ENCODE data around the gene AHDC1.

The AHDC1 gene

GRCh38 chr1:27557596-27558340 is 46.2 kb downstream of the AHDC1 start:
- ATAC-seq = no peak; the same call in 2 of the 3 replicates
- no peak for TF ChIP-seq ZNF8 (CRISPR knock-in tag; IDR thresholded peaks at IDR 0.05)
- no peak for TF ChIP-seq RARB (CRISPR knock-in tag; IDR thresholded peaks at IDR 0.05)
- TF ChIP-seq CSDC2 (CRISPR knock-in tag; IDR thresholded peaks at IDR 0.05) = no peak
- no peak for TF ChIP-seq ZFP3 (CRISPR knock-in tag; IDR thresholded peaks at IDR 0.05)
- TF ChIP-seq ZNF70 (CRISPR knock-in tag; IDR thresholded peaks at IDR 0.05) = no peak
- no peak for TF ChIP-seq BACH2 (CRISPR knock-in tag; IDR thresholded peaks at IDR 0.05; ENCODE audit: borderline replicate concordance)
- TF ChIP-seq TOX (CRISPR knock-in tag; IDR thresholded peaks at IDR 0.05; ENCODE audit: borderline replicate concordance) = no peak
- TF ChIP-seq GLIS3 (CRISPR knock-in tag; IDR thresholded peaks at IDR 0.05) = no peak
- TF ChIP-seq, protein P1, sequence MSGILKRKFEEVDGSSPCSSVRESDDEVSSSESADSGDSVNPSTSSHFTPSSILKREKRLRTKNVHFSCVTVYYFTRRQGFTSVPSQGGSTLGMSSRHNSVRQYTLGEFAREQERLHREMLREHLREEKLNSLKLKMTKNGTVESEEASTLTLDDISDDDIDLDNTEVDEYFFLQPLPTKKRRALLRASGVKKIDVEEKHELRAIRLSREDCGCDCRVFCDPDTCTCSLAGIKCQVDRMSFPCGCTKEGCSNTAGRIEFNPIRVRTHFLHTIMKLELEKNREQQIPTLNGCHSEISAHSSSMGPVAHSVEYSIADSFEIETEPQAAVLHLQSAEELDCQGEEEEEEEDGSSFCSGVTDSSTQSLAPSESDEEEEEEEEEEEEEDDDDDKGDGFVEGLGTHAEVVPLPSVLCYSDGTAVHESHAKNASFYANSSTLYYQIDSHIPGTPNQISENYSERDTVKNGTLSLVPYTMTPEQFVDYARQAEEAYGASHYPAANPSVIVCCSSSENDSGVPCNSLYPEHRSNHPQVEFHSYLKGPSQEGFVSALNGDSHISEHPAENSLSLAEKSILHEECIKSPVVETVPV (CRISPR knock-in tag; IDR thresholded peaks at IDR 0.05) = no peak
- TF ChIP-seq ISL1 (CRISPR knock-in tag; IDR thresholded peaks at IDR 0.05) = no peak
- TF ChIP-seq CREB5 (CRISPR knock-in tag; IDR thresholded peaks at IDR 0.05; ENCODE audit: low read depth) = no peak
- TF ChIP-seq ZC3H10 (CRISPR knock-in tag; IDR thresholded peaks at IDR 0.05) = no peak
- TF ChIP-seq ESRRG (CRISPR knock-in tag; IDR thresholded peaks at IDR 0.05) = no peak
- TF ChIP-seq ZFP30 (CRISPR knock-in tag; IDR thresholded peaks at IDR 0.05) = no peak

DNA sequence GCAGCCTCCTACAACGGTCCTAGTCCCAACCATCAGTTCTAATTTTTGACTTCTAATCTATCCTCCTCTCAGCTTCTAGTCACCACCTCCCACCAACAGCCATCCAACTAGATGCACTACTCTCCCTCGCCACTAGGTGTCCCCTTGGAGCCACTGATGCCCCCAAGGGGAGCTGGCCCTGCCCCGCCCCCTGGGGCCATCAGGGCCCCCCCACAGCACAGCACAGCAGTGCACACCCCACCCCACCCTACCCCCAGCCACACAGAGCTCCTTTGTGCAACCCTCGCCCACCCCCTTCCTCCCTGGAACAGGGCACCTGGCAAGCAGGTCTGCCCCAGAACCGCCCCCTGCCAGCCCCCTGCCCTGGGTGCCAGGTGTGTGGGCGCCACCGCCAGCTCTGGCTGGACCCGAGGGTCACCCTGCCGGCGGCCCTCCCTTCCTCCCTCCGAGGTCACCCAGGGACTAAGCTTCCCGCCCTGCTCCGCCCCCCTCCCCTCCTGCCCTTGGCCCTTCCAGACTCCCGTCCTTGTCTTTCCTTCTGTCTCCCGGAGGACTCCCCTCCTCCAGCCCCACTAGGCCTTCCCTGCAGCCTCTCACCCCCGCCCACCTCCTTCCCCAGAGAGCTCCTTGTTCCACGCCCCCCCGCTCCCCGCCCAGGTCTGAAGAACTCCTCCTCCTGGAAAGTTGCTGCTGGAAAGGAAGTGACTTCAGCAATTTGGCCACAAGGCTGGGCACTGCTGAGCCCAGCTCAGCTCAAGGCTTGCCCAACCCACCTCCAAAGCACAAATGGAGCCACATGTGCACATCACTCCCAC is 47.0 kb downstream of the AHDC1 start:
- peak; percentile 88 for ATAC-seq
- TF ChIP-seq PATZ1 (CRISPR knock-in tag; IDR thresholded peaks at IDR 0.05; ENCODE audit: borderline replicate concordance) (peak; percentile 51; the same call in 1 of the 2 replicates), CSDC2 (CRISPR knock-in tag; IDR thresholded peaks at IDR 0.05) (no peak)

DNA sequence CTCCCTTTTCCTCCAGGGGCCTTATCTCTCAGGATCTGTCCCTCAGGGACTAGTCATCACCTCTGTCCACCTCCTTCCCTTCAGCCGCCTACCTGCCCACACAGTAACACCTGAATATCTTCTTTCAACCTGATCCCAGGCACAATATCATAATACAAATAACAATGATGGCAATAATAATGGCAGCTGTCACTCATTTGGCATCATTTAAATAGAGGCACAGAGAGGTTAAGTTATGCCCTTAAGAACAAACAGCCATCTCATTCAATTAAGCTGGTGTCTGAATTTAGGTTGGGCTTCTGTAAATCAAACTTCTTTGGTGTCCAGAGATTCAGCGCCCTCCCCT is 47.5 kb downstream of the AHDC1 start:
- peak; percentile 79 for TF ChIP-seq ZNF70 (CRISPR knock-in tag; IDR thresholded peaks at IDR 0.05)
- TF ChIP-seq, protein P1 (CRISPR knock-in tag; IDR thresholded peaks at IDR 0.05) = no peak
- no peak for ATAC-seq

- ATAC-seq = no peak
- TF ChIP-seq, protein P2, sequence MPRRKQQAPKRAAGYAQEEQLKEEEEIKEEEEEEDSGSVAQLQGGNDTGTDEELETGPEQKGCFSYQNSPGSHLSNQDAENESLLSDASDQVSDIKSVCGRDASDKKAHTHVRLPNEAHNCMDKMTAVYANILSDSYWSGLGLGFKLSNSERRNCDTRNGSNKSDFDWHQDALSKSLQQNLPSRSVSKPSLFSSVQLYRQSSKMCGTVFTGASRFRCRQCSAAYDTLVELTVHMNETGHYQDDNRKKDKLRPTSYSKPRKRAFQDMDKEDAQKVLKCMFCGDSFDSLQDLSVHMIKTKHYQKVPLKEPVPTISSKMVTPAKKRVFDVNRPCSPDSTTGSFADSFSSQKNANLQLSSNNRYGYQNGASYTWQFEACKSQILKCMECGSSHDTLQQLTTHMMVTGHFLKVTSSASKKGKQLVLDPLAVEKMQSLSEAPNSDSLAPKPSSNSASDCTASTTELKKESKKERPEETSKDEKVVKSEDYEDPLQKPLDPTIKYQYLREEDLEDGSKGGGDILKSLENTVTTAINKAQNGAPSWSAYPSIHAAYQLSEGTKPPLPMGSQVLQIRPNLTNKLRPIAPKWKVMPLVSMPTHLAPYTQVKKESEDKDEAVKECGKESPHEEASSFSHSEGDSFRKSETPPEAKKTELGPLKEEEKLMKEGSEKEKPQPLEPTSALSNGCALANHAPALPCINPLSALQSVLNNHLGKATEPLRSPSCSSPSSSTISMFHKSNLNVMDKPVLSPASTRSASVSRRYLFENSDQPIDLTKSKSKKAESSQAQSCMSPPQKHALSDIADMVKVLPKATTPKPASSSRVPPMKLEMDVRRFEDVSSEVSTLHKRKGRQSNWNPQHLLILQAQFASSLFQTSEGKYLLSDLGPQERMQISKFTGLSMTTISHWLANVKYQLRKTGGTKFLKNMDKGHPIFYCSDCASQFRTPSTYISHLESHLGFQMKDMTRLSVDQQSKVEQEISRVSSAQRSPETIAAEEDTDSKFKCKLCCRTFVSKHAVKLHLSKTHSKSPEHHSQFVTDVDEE (CRISPR knock-in tag; IDR thresholded peaks at IDR 0.05) = no peak
- no peak for TF ChIP-seq CSDC2 (CRISPR knock-in tag; IDR thresholded peaks at IDR 0.05)
- no peak for TF ChIP-seq ISL1 (CRISPR knock-in tag; IDR thresholded peaks at IDR 0.05)
- TF ChIP-seq ZFP3 (CRISPR knock-in tag; IDR thresholded peaks at IDR 0.05) = no peak
- no peak for TF ChIP-seq ESRRG (CRISPR knock-in tag; IDR thresholded peaks at IDR 0.05)
- TF ChIP-seq OSR1 (CRISPR knock-in tag; IDR thresholded peaks at IDR 0.05) = no peak
Measured at GRCh38 chr1:27555700-27556424, 48.1 kb downstream of the AHDC1 start.

All from SK-N-SH treated with all-trans-retinoic acid at 6 μM for 48 hours (cell line).